ENCODE data around the gene SH3RF2. TPM values are rescaled to one million over a fixed set of nuclear protein-coding genes. Genes with fewer than 3 reads are reported as not detected.

The SH3RF2 gene
- total and polyA plus RNA-seq, 2 experiments from 2014 or later: 38.3 to 43.1 TPM

GRCh38 chr5:145965804-145966203 lies 29.4 kb downstream of the SH3RF2 start:
- Histone ChIP-seq H3K9me3 (ENCODE audit: low read depth) (no peaks in the 10 kb centered on the region), H3K27me3 (no peaks in the 10 kb centered on the region), H3K4me3 (no peak overlapping the region), H3K4me1 (ENCODE audit: low read depth) (peaks cover 13% of the 10 kb centered on the region), H3K36me3 (no peaks in the 10 kb centered on the region), H3K27ac (no peak overlapping the region)
- DNase-seq (ENCODE audit: low read depth in 1 of 2, low spot score in 1 of 2): peak in 1 of 2 donors; percentile 76
- TF ChIP-seq CTCF (IDR thresholded peaks at IDR 0.05; ENCODE audit: low read depth, low read length): no peak

- DNase-seq (ENCODE audit: low read depth in 1 of 2, low spot score in 1 of 2): no peak
- no peaks in the 10 kb centered on the region for H3K27me3 ChIP-seq
- no peak overlapping the region for H3K4me3 ChIP-seq
- H3K27ac ChIP-seq: no peak overlapping the region
- no peaks in the 10 kb centered on the region for H3K9me3 ChIP-seq (ENCODE audit: low read depth)
- no peak for TF ChIP-seq CTCF (IDR thresholded peaks at IDR 0.05; ENCODE audit: low read depth, low read length)
- H3K36me3 ChIP-seq: no peaks in the 10 kb centered on the region
- no peaks in the 10 kb centered on the region for H3K4me1 ChIP-seq (ENCODE audit: low read depth)
Observed at GRCh38 chr5:145967296-145967695, 30.9 kb downstream of the SH3RF2 start.

GRCh38 chr5:145968970-145969713 lies 32.8 kb downstream of the SH3RF2 start:
- DNase-seq (ENCODE audit: low read depth in 1 of 2, low spot score in 1 of 2): no peak
- H3K4me3 ChIP-seq: no peak overlapping the region
- H3K27ac ChIP-seq: no peak overlapping the region
- H3K27me3 ChIP-seq: no peaks in the 10 kb centered on the region
- no peaks in the 10 kb centered on the region for H3K4me1 ChIP-seq (ENCODE audit: low read depth)
- no peaks in the 10 kb centered on the region for H3K36me3 ChIP-seq
- no peaks in the 10 kb centered on the region for H3K9me3 ChIP-seq (ENCODE audit: low read depth)
- no peak for TF ChIP-seq CTCF (IDR thresholded peaks at IDR 0.05; ENCODE audit: low read depth, low read length)

GRCh38 chr5:145969714-145970092 lies 33.3 kb downstream of the SH3RF2 start:
- Histone ChIP-seq H3K4me1 (ENCODE audit: low read depth) (peaks cover under 1% of the 10 kb centered on the region), H3K36me3 (no peaks in the 10 kb centered on the region), H3K9me3 (ENCODE audit: low read depth) (no peaks in the 10 kb centered on the region), H3K27ac (no peak overlapping the region), H3K27me3 (no peaks in the 10 kb centered on the region), H3K4me3 (no peak overlapping the region)
- no peak for TF ChIP-seq CTCF (IDR thresholded peaks at IDR 0.05; ENCODE audit: low read depth, low read length)
- no peak for DNase-seq (ENCODE audit: low read depth in 1 of 2, low spot score in 1 of 2)

- no peaks in the 10 kb centered on the region for H3K36me3 ChIP-seq
- no peaks in the 10 kb centered on the region for H3K27me3 ChIP-seq
- H3K9me3 ChIP-seq (ENCODE audit: low read depth): no peaks in the 10 kb centered on the region
- H3K4me1 ChIP-seq (ENCODE audit: low read depth): peaks cover 14% of the 10 kb centered on the region
- H3K4me3 ChIP-seq: no peak overlapping the region
- H3K27ac ChIP-seq: no peak overlapping the region
- no peak for DNase-seq (ENCODE audit: low read depth in 1 of 2, low spot score in 1 of 2)
- TF ChIP-seq CTCF (IDR thresholded peaks at IDR 0.05; ENCODE audit: low read depth, low read length): no peak
Observed at GRCh38 chr5:145971108-145971507, 34.7 kb downstream of the SH3RF2 start.
